ENCODE measurements around the gene OR7A5. TPM values are rescaled to one million over a fixed set of nuclear protein-coding genes. Genes with fewer than 3 reads are reported as not detected.
"Not testable (repeated sequence)": the region's sequence is repeated elsewhere in the genome, so short reads cannot be mapped to it uniquely, and the experiment has no call there.

OR7A5 gene
- total RNA-seq, 2 donors from 2014 or later: 0.57 to 1.4 TPM

DNA sequence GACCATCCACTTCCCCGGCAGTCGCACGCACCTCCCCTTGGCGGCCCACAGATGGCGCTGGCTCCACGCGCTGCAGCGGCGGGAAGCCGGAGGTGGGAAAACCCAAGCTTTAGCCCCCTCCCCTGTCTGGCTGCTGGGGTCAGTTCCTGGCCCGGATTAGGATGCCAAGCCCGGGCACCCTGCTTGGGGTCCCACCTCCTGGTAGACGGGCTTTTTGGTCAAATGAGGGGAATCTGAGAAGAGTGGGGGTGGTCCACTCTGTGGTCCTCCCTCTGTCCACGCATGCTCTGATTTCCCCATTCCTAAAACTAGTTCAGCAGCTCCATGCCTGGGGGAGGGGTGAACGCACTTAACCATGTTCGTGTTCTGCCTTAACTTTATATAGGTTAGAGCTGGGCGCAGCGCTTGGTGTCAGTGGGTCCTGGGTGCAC lies 48.5 kb downstream of the OR7A5 start:
- no peak overlapping the region for H3K4me3 ChIP-seq
- DNase-seq (ENCODE audit: low spot score): peak; percentile 14
- intact Hi-C loops (cut with DNase I): no loop called here

DNA sequence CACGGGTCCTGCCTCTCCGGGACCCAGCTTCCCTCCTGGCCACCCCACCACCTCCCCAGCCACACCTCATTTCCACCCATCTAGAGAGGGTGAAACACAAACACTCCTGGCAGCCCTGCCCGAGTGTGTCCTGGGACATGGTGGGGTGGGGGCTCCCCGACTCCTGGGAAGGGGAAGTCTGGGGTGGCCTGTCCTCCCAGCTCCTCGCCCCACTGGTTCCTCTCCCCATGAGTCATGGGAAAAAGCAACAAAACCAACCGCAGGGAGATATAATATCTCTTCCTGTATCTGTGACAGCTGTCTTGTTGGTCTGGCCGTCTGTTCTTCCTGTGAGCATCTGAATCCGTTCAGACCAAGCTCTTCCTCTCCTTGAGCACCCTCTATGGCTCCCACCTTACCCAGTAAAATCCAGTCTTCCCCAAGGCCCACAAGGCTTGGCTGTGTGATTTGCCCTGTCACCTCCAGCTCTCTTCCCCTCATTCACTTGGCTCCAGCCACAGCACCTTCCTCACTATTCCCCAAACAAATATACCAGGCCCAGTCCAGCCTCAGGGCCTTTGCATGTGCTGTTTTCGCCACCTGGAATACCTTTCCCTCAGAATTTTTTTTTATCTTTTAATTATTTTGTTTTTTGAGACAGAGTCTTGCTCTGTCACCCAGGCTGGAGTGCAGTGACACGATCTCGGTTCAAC lies 49.7 kb downstream of the OR7A5 start:
- H3K4me1 ChIP-seq (replicated peaks); H3K27me3 ChIP-seq (replicated peaks; ENCODE audit: insufficient read depth); intact Hi-C loops (cut with DNase I); H3K4me3 ChIP-seq; H3K27ac ChIP-seq; H3K36me3 ChIP-seq; H3K9me3 ChIP-seq; DNase-seq (ENCODE audit: low spot score): not testable (repeated sequence)
- WGBS: 62% methylated on average over 10 of the region's 11 CpGs

More for the DNA sequence above, 48.5 kb downstream of the OR7A5 start:
- peaks cover 2% of the 10 kb centered on the region for H3K27me3 ChIP-seq (replicated peaks; ENCODE audit: insufficient read depth)
- H3K27ac ChIP-seq: no peak overlapping the region
- H3K9me3 ChIP-seq: no peaks in the 10 kb centered on the region
- WGBS: 13% methylated on average over 18 of the region's 18 CpGs
- no peaks in the 10 kb centered on the region for H3K36me3 ChIP-seq
- TF ChIP-seq POLR2A (IDR thresholded peaks at IDR 0.05) (no peak), POLR2AphosphoS5 (IDR thresholded peaks at IDR 0.05) (no peak)
- TF ChIP-seq, protein P1, sequence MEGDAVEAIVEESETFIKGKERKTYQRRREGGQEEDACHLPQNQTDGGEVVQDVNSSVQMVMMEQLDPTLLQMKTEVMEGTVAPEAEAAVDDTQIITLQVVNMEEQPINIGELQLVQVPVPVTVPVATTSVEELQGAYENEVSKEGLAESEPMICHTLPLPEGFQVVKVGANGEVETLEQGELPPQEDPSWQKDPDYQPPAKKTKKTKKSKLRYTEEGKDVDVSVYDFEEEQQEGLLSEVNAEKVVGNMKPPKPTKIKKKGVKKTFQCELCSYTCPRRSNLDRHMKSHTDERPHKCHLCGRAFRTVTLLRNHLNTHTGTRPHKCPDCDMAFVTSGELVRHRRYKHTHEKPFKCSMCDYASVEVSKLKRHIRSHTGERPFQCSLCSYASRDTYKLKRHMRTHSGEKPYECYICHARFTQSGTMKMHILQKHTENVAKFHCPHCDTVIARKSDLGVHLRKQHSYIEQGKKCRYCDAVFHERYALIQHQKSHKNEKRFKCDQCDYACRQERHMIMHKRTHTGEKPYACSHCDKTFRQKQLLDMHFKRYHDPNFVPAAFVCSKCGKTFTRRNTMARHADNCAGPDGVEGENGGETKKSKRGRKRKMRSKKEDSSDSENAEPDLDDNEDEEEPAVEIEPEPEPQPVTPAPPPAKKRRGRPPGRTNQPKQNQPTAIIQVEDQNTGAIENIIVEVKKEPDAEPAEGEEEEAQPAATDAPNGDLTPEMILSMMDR (IDR thresholded peaks at IDR 0.05): peak; percentile 28 to 79 (median 67)
- no peaks in the 10 kb centered on the region for H3K4me1 ChIP-seq (replicated peaks)

DNA sequence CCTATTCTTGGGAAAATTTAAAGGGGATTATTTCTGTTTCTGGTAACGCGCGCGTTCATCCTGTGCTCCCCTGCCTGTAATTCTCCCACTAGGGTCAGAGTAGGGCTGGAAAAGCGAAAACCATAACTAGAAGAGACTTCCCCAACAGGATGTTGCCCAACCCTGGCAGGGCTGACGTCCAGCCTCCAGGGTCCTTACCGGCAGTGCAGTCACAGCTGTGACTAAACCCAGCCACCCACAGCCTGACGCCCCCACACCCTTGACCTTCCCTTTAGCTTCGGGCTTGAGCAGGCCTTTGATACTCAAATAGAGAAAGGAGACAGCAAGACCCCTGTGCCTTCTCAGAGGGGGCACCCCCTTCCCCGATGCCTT lies 50.3 kb downstream of the OR7A5 start:
- DNase-seq (ENCODE audit: low spot score): peak; percentile 12

DNA sequence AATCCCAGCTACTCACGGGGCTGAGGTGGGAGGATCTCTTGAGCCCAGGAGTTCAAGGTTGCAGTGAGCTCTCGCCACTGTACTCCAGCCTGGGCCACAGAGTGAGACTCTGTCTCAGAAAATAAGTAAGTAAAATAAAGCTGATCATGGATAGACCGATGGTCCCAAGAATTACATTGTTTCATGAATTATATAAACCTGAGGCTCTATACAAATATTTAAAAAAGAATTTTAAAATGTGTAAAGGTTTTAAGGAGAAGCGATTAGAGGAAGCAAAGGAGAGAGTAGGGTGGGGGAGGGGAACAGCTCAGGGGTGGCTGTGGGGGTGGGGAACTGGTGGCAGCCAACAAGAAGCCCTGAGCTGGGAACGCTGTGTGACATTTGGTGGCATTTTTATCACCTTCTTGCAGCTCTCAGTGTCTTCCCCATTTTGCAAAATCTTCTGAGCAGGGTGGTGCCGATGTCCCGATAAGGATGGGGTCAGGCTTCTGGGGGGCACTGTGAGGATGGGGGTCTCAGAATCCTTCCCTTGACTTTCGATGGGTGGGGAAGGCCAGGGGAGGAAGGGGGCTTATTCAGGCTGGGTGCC lies 51.5 kb downstream of the OR7A5 start:
- H3K36me3 ChIP-seq; DNase-seq (ENCODE audit: low spot score); intact Hi-C loops (cut with DNase I); H3K4me3 ChIP-seq; H3K27me3 ChIP-seq (replicated peaks; ENCODE audit: insufficient read depth); H3K27ac ChIP-seq; H3K4me1 ChIP-seq (replicated peaks); H3K9me3 ChIP-seq: not testable (repeated sequence)
- 65% methylated on average over 8 of the region's 8 CpGs for WGBS

More for the DNA sequence above, 50.3 kb downstream of the OR7A5 start:
- H3K27me3 ChIP-seq (replicated peaks; ENCODE audit: insufficient read depth); H3K36me3 ChIP-seq; intact Hi-C loops (cut with DNase I); H3K4me1 ChIP-seq (replicated peaks); H3K9me3 ChIP-seq; H3K27ac ChIP-seq; H3K4me3 ChIP-seq: not testable (repeated sequence)
- 69% methylated on average over 10 of the region's 10 CpGs for WGBS

DNA sequence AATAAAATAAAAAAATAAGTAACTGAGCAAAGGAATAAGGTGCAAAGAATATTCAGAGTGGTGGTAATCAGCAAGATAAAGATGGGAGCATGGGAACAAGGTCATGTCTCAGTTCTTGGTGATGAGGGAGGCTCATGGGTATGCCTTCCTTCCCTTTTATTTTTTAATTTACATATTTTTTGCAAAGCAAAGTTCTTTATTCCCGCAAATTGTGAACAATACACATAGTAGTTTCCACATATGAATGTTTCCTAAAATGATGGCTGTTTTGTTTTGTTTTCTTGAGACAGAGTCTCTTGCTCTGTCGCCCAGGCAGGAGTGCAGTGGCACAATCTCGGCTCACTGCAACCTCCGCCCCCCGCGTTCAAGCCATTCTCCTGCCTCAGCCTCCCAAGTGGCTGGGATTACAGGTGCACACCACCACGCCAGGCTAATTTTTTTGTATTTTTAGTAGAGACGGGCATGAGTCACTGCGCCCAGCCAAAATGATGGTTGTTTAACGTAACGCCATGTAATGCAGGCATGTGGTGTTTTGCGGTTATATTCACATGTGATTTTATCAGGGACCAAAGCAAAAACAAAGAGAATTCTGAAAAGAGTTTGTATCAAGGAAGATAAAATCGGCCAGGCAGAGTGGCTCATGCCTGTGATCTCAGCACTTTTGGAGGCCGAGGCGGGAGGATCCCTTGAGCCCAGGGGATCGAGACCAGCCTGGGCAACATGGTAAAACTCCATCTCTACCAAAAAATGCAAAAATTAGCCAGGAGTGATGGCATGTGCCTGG lies 52.2 kb downstream of the OR7A5 start:
- 84% methylated on average over 16 of the region's 16 CpGs for WGBS
- intact Hi-C loops (cut with DNase I): no loop called here
- no peak for DNase-seq (ENCODE audit: low spot score)
- Histone ChIP-seq H3K27me3 (replicated peaks; ENCODE audit: insufficient read depth) (peaks cover 2% of the 10 kb centered on the region), H3K4me1 (replicated peaks) (no peaks in the 10 kb centered on the region), H3K36me3 (no peaks in the 10 kb centered on the region), H3K4me3 (no peak overlapping the region), H3K9me3 (no peaks in the 10 kb centered on the region), H3K27ac (no peak overlapping the region)
- TF ChIP-seq, protein P1 (IDR thresholded peaks at IDR 0.05): no peak
- TF ChIP-seq POLR2A (IDR thresholded peaks at IDR 0.05): no peak
- TF ChIP-seq POLR2AphosphoS5 (IDR thresholded peaks at IDR 0.05): no peak

DNA sequence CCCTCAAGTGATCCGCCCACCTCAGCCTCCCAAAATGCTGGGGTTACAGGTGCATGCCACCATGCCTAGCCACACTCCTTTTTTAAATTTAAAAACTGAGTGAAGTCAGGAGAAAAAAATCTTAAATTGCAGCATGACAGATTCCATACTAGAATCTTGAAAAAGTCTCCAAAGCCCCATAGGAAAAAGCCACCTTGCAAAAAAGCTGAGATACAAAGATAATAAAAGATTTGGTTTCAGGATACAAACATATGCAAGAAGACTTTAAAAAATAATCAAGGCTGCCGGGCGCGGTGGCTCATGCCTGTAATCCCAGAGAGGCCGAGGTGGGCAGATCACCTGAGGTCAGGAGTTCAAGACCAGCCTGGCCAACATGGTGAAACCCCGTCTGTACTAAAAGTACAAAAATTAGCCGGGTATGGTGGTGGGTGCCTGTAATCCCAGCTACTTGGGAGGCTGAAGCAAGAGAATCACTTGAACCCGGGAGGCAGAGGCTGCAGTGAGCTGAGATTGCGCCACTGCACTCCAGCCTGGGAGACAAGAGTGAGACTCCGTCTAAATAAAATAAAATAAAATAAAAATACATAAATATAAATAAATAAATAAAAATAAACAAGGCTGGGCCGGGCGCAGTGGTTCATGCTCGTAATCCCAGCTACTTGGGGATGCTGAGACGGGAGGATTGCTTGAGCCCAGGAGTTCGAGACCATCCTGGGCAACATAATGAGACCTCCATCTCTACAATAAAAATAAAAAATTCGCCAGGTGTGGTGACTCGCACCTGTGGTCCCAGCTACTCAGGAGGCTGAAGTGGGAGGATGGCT lies 53.1 kb downstream of the OR7A5 start:
- H3K36me3 ChIP-seq; H3K27ac ChIP-seq; H3K4me1 ChIP-seq (replicated peaks); H3K4me3 ChIP-seq; H3K27me3 ChIP-seq (replicated peaks; ENCODE audit: insufficient read depth); H3K9me3 ChIP-seq; DNase-seq (ENCODE audit: low spot score); intact Hi-C loops (cut with DNase I): not testable (repeated sequence)
- whole genome bisulfite sequencing: 86% methylated on average over 17 of the region's 17 CpGs

DNA sequence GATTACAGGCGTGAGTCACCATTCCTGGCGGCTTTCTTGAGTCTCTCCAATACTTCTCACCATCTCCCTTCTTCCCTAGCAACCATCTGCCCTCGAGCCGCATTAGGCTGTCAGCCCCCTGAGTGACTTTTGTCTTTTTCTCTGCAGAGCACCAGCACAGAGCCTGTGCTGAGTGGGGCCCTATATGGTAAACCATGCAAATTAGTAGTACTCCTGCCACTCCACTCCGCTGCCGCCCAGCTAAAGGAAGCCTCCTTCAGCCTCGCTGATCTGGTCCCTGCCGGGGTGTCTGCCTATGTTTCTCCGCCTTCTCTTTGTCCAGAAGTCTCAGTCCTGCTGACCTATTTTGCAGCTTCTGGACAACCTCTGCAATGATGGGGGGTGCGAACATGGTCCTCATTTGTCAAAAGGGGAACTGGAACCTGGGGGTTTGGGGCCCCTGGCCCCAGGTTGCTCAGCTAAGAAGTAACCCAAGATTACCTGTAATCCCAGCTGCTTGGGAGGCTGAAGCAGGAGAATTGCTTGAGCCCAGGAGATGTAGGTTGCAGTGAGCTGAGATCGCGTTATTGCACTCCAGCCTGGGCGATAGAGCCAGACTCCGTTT lies 54.3 kb downstream of the OR7A5 start:
- intact Hi-C loops (cut with DNase I); H3K4me3 ChIP-seq; H3K27ac ChIP-seq; H3K4me1 ChIP-seq (replicated peaks); DNase-seq (ENCODE audit: low spot score); H3K9me3 ChIP-seq; H3K36me3 ChIP-seq; H3K27me3 ChIP-seq (replicated peaks; ENCODE audit: insufficient read depth): not testable (repeated sequence)
- 84% methylated on average over 11 of the region's 14 CpGs for WGBS

Measured in prostate gland (tissue), 2 donors.